Putamen (tissue), 1 donor: ENCODE measurements around the gene CCL28.

Experiments used
- DNase-seq: peaks from one replicate; pipeline ENCODE4 v3.0.0-alpha.2; 2016; ENCODE audit warnings: low spot score

Gene CCL28

DNA sequence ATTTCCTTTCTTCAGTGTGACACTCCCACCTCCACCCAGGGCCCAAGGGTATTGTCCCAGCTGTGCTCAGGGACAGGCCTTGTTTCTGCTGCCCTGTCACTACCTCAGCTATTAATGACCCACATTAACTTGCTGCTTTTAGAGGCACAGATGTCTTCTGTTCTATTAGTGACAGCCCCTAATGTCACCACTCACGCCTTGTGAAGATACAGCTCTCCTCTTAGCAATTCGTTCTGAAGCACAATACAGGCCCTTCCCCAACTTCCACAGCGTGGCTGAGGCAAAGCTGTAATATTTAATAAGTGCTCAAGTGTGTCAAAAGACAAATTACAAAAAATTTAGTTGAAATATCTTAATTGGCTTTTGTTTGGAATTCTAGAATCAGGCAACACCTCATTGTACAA is 54.3 kb downstream of the CCL28 start:
- DNase-seq: no peak

DNA sequence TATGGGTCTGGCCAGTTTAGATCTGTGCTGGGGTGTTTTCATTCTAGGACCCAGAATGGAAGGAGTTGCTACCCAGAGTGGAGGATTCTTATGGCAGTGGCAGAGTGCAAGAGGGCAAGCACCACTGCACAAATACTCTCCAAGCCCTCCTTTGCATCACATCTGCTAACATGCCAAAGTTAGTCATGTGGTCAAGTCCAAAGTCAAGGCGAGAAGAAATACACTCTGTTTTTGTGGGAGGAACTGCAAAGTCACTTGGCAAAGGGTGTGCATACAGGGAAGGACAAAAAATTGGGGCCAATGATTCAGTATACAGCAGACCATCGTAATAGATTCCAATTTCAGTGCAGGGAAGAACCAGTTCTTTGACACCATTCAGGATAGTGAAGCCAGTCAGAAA is 55.1 kb downstream of the CCL28 start:
- no peak for DNase-seq

DNA sequence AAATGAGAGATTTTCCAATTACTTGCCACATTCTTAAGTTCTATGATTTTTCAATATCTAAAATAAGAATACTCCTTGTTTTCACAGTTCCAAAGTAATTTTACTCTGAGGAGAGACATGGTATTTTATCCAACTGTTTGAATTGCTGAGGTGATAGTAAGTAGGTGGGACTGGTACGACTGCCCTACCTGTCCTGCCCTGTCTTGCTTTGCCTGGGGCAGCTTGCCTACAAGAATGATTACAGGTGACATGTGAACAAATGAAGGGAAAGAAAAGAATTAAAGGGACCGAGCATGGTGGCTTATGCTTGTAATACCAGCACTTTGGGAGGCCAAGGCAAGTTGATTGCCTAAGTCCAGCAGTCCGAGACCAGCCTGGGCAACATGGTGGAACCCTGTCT is 57.4 kb downstream of the CCL28 start:
- DNase-seq: no peak

DNA sequence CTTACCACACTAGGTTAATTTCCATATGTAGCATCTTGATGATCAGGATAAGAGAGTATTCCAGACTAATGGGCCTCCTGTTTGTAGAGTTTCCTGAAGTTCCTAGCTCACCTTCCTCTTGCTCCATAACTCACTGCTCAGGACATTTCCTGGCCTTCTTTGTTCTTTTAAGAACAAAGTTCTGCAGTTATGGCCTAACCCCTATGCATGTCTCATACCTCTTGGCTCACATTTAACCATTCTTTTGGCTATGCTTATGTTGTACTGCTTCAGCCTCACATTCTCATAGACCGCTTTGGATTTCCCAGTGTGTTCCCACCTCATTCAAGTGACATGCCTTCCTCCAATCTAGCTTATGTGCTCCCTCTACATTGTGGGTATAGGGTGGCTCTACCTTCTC is 58.5 kb downstream of the CCL28 start:
- DNase-seq: no peak

DNA sequence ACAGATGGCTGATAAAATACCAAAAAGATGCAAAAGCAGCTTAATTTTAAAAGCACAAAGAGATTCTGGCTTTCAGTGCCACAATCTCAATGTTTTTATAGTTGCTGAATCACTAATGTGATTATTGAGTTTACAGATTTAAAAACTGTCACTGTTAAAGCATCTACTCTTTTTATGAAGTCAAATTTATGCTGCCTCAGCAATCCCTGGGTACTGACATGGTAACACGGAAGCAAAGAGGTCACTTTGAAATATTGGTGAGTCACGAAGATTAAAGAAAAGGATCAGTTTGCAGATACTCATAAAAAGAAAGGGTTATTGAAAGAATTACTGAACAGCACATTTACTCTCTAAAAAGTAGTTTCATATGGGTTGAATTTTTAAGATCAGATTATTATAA is 59.3 kb downstream of the CCL28 start:
- no peak for DNase-seq

DNA sequence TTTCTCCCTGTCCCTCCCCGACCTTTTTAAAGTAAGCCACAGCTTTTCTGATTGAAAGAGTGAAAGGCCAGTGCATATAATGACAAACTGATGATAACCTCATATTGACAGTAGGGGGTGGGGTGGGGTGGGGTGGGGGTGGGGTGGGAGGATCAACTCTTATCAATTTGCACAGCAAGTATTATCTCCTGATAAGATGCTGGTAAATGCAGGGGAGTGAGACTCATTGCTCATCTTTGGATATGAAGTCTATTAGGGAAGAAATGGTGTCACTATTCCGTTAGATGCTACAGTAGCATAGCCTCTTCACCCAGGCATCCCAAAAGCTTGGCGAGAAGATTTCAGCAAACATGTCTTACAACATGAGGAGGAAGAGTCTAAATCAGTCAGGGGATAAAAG is 60.1 kb downstream of the CCL28 start:
- DNase-seq: no peak

DNA sequence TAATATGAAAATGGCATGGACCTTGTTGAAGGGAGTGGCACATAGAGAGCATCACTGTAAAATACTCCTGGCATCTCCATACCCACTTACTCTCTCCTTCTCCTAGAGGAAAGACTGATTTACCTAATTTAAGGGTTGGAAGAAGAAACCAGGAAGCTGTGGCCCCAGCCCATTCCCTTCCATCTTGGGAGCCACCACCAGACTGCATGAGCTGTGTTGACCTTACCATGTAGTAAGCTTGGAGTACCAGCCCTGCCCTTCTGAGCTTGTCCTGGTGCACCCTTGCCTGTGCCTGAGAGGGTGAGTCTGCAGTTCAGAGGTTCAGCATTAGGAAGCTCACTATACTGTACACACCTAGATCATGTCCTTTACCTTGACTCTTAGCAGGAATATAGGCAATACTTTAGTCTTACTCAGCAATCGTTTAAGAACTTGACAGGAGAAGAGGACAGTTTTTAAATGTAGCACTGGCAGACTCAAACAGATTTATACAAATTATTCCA is 63.3 kb downstream of the CCL28 start:
- no peak for DNase-seq

DNA sequence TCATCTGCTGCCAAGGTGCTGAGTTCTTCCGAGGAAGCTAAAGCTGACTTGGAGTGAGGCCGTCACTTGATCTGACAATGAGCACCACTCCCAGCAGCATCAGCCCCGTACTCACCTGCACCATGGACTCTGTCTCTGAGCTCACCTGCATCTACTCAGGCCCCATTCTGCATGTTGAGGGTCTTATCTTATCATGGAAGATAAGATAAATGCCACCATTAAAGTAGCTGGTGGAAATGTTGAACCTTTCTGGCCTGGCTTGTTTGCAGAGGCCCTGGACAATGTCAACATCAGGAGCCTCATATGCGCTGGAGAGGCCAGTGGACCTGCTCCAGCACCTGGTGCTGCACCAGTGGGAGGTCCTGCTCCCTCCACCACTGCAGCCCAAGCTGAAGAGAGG is 64.0 kb downstream of the CCL28 start:
- no peak for DNase-seq

DNA sequence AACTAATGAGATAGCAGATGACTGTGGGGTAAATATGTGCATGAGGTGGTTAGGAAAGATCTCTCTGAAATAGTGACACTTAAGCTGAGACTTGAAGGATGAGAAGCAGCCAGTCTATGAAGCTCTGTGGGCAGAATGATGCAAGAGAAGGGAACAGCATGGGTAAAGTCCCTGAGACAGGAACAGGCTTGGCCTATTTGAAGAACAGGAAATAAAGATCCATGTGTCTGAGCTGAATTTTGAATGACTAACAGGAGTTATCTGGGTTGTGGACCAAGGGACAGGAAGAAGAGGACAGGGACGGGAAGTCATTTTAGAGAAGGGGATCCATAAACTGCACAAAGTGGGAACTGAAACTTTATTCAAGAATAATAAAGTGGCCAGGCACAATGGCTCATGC is 73.3 kb downstream of the CCL28 start:
- DNase-seq: no peak

DNA sequence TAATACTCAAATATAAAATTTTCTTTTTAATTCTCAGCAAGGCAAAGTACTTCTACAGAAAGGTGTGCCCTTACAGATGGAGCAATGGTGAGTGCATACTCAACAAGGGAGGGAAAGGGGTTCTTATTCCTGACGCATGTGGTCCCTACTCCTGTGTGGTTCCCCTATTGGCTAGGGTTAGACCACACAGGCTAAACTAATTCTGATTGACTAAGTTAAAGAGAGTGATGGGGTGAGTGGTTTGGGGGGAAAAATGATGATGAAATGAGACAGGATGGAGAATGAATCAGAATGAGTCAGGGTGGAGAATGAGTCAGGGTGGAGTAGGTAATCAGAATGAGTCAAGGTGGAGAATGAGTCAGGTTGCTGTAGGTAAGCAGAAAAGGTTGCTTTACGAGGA is 76.0 kb downstream of the CCL28 start:
- DNase-seq: no peak

DNA sequence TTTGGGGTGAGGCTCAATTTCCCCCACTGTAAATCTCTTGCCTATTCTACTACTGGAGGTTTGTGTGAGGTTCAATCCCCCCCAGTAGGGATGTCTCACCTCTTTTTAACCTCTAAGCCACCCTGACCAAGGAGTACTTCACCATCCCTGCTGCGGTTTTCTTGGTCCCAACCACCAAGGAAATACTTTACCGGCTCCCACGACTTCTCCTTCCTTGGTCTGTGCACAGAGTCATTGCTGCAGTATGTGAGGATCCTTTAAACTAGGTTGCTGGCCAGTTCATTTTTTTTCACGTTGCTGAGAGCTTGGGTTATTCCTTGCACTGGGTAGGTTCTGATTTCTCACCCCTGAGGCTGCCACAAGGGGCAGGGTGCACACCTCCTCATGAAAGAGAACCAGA is 76.5 kb downstream of the CCL28 start:
- DNase-seq: no peak

DNA sequence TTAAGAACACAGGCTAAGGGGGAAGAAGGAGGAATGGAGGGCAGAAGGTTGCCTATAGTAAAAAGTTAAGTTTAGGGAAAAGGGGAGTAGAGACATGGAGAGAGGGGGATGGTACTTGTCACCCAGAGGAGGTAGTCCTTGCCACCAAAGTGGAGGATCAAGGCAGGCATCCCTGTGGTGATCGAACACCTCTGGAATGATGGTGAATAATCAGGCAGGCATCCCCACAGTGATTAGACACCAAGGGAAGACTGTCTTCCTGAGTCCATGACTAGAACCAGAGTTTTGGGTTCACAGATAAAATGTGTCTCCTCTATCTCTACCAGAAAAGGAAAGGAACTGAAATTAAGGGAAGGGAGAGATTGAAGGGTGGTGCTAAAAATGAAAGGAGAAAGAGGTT is 79.8 kb downstream of the CCL28 start:
- no peak for DNase-seq
